HEK293T (cell line): Measurements from ENCODE around the gene STEAP1B.
"Not testable (repeated sequence)": the region's sequence is repeated elsewhere in the genome, so short reads cannot be mapped to it uniquely, and the experiment has no call there.

Experiments
- NFRKB ChIP-seq: fragments of 450-650 bp; IDR thresholded peaks from 2 replicates; pipeline ENCODE4 v1.6.1; 2016; ENCODE audit warnings: mild to moderate bottlenecking, moderate library complexity
- SUZ12 ChIP-seq: fragments of 450-650 bp; IDR thresholded peaks from 2 replicates; pipeline ENCODE4 v1.6.1; 2016; ENCODE audit warnings: mild to moderate bottlenecking
- ZNF384 ChIP-seq: fragments of 450-650 bp; IDR thresholded peaks from 2 replicates; pipeline ENCODE4 v1.6.1; 2016

DNA sequence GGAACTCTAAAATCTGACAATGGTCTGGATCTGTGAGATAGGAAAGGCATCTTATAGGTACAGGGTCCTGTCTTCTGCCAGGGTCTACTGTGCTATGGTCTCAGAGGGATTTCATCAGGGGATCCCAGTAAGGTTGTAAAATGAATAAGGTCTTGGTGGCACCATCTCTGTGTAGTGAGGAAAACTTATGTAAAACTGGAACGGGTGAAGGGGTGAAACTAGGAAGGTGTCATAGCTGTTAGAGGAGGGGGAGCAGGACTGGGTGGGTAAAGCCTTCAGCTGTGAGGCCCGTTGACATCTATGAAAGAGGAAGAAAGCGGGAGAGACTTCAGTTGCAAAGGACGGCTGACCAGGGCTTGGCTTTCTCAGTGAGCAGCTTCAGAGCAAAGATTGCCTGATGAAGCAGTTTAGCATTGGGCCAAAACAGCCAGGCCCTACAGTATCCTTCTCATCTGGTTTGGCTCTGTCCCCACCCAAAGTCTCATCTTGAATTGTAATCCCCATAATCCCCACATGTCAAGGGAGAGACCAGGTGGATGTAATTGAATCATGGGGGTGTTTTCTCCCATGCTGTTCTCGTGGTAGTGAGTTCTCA, 24.5 kb upstream of the STEAP1B start:
- not testable (repeated sequence) for TF ChIP-seq NFRKB, SUZ12, ZNF384
